ENCODE results near the gene CCDC68. TPM values are rescaled to one million over a fixed set of nuclear protein-coding genes. Genes with fewer than 3 reads are reported as not detected.
A peak's percentile ranks its signal among the peaks of the same experiment; 100 is the strongest.

CCDC68 gene
- total RNA-seq, 1 experiment from 2014 or later = 3.1 TPM

GRCh38 chr18:54881229-54881768 lies 78.0 kb downstream of the CCDC68 start:
- H3K9me2 ChIP-seq (replicated peaks; ENCODE audit: low read length) = no peaks in the 10 kb centered on the region
- H3K4me2 ChIP-seq (ENCODE audit: low read length) = no peak overlapping the region
- no peak overlapping the region for H3K4me3 ChIP-seq (ENCODE audit: low read length)
- H3F3A ChIP-seq (ENCODE audit: low read length, unreplicated experiment) = no peaks in the 10 kb centered on the region
- DNase-seq = no peak
- no peaks in the 10 kb centered on the region for H3K36me3 ChIP-seq (ENCODE audit: low read depth, low read length)
- no peaks in the 10 kb centered on the region for H4K20me1 ChIP-seq (ENCODE audit: low read length)
- no peak for ATAC-seq
- H3K9me3 ChIP-seq (ENCODE audit: low read length) = no peaks in the 10 kb centered on the region
- ChIA-PET POLR2A (ENCODE audit: unreplicated experiment) (no interaction called here), CTCF (no interaction called here)
- H3K9ac ChIP-seq (ENCODE audit: low read length) = no peak overlapping the region
- H3K27ac ChIP-seq (ENCODE audit: low read length) = 0 out of 2 replicates have a peak overlapping the region, but pooled peaks have one; percentile 27
- H3K79me2 ChIP-seq (ENCODE audit: low read length) = no peaks in the 10 kb centered on the region
- H3K4me1 ChIP-seq (ENCODE audit: insufficient read depth, low read length) = peaks cover 11% of the 10 kb centered on the region; the same call in 1 of the 2 replicates
- no peaks in the 10 kb centered on the region for H3K27me3 ChIP-seq (ENCODE audit: low read length)
- no TSS peak for BruUV-seq (replicated peaks)
- intact Hi-C loops (cut with micrococcal nuclease) = no loop called here
- TF ChIP-seq EZH2phosphoT487 (IDR thresholded peaks at IDR 0.05; ENCODE audit: borderline replicate concordance, low read length) = no peak
- H2AFZ ChIP-seq (ENCODE audit: low read length) = no peak overlapping the region

GRCh38 chr18:54880395-54881105 lies 78.7 kb downstream of the CCDC68 start:
- H3K27ac ChIP-seq (ENCODE audit: low read length) = 0 out of 2 replicates have a peak overlapping the region, but pooled peaks have one; percentile 27
- TF ChIP-seq EZH2phosphoT487 (IDR thresholded peaks at IDR 0.05; ENCODE audit: borderline replicate concordance, low read length) (no peak), EZH2 (IDR thresholded peaks at IDR 0.05; ENCODE audit: low read length, unreplicated experiment) (no peak), CTCF (conservative IDR thresholded peaks at IDR 0.05; ENCODE audit: low read depth, low read length) (no peak)
- no peaks in the 10 kb centered on the region for H4K20me1 ChIP-seq (ENCODE audit: low read length)
- H3K4me2 ChIP-seq (ENCODE audit: low read length) = no peak overlapping the region
- no peak overlapping the region for H3K4me3 ChIP-seq (ENCODE audit: low read length)
- ChIA-PET CTCF (no interaction called here), POLR2A (ENCODE audit: unreplicated experiment) (no interaction called here)
- no peaks in the 10 kb centered on the region for H3K79me2 ChIP-seq (ENCODE audit: low read length)
- H3K4me1 ChIP-seq (ENCODE audit: insufficient read depth, low read length) = peaks cover 11% of the 10 kb centered on the region; the same call in 1 of the 2 replicates
- no peaks in the 10 kb centered on the region for H3K36me3 ChIP-seq (ENCODE audit: low read depth, low read length)
- no peaks in the 10 kb centered on the region for H3F3A ChIP-seq (ENCODE audit: low read length, unreplicated experiment)
- intact Hi-C loops (cut with micrococcal nuclease) = no loop called here
- no peaks in the 10 kb centered on the region for H3K9me2 ChIP-seq (replicated peaks; ENCODE audit: low read length)
- no TSS peak for BruUV-seq (replicated peaks)
- no peaks in the 10 kb centered on the region for H3K9me3 ChIP-seq (ENCODE audit: low read length)
- no peak overlapping the region for H3K9ac ChIP-seq (ENCODE audit: low read length)
- no peak overlapping the region for H2AFZ ChIP-seq (ENCODE audit: low read length)
- ATAC-seq (peak; percentile 88), DNase-seq (peak; percentile 69)
- no peaks in the 10 kb centered on the region for H3K27me3 ChIP-seq (ENCODE audit: low read length)

GRCh38 chr18:54879691-54880090 lies 79.6 kb downstream of the CCDC68 start:
- no peak for ATAC-seq
- CTCF ChIA-PET = no interaction called here
- H3K9me2 ChIP-seq (replicated peaks; ENCODE audit: low read length) = no peaks in the 10 kb centered on the region

More at GRCh38 chr18:54879691-54880090, 79.6 kb downstream of the CCDC68 start:
- no peak overlapping the region for H3K9ac ChIP-seq (ENCODE audit: low read length)
- peaks cover 11% of the 10 kb centered on the region; the same call in 1 of the 2 replicates for H3K4me1 ChIP-seq (ENCODE audit: insufficient read depth, low read length)
- H3K27me3 ChIP-seq (ENCODE audit: low read length) = no peaks in the 10 kb centered on the region
- no peak for TF ChIP-seq CTCF (conservative IDR thresholded peaks at IDR 0.05; ENCODE audit: low read depth, low read length)
- no peaks in the 10 kb centered on the region for H3K9me3 ChIP-seq (ENCODE audit: low read length)
- H3K79me2 ChIP-seq (ENCODE audit: low read length) = no peaks in the 10 kb centered on the region
- POLR2A ChIA-PET (ENCODE audit: unreplicated experiment) = no interaction called here
- no TSS peak for BruUV-seq (replicated peaks)
- H3K4me3 ChIP-seq (ENCODE audit: low read length) = no peak overlapping the region
- H4K20me1 ChIP-seq (ENCODE audit: low read length) = no peaks in the 10 kb centered on the region
- no peaks in the 10 kb centered on the region for H3K36me3 ChIP-seq (ENCODE audit: low read depth, low read length)
- no peak for DNase-seq
- no peak overlapping the region for H3K27ac ChIP-seq (ENCODE audit: low read length)
- no peaks in the 10 kb centered on the region for H3F3A ChIP-seq (ENCODE audit: low read length, unreplicated experiment)
- intact Hi-C loops (cut with micrococcal nuclease) = no loop called here
- no peak overlapping the region for H3K4me2 ChIP-seq (ENCODE audit: low read length)
- H2AFZ ChIP-seq (ENCODE audit: low read length) = no peak overlapping the region
